HG03520 (cell line): Measurements from ENCODE around the gene RIT2.
"Not testable (repeated sequence)": the region's sequence is repeated elsewhere in the genome, so short reads cannot be mapped to it uniquely, and the experiment has no call there.

ENCODE experiments used
- ATAC-seq: cut with Tn5 transposase; IDR thresholded peaks from one replicate; pipeline ENCODE4 v1.9.1; 2021; ENCODE audit warnings: mild to moderate bottlenecking, moderate library complexity; ENCODE audit not compliant: unreplicated experiment

The RIT2 gene

DNA sequence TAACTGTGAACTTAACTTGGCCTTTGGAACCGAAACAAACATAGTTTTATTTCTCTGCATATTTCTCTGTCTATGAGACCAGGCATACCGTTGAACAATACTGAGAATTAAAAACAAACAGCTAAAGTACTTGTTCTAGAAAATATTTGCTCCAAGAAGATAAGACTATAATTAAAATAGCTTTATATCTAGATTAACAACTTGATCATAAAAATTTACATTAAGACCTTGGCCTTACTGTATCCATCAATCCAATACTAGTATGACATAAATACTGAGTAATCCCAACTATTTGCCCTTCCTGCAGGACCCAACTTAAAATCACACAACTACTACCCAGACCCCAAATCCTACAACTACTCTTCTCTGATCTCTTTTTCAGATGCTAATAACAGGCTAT is 260.9 kb downstream of the RIT2 start:
- ATAC-seq: no peak

GRCh38 chr18:42850174-42851083 is 265.1 kb downstream of the RIT2 start:
- ATAC-seq: no peak

GRCh38 chr18:42839408-42839807 is 276.1 kb downstream of the RIT2 start:
- no peak for ATAC-seq

DNA sequence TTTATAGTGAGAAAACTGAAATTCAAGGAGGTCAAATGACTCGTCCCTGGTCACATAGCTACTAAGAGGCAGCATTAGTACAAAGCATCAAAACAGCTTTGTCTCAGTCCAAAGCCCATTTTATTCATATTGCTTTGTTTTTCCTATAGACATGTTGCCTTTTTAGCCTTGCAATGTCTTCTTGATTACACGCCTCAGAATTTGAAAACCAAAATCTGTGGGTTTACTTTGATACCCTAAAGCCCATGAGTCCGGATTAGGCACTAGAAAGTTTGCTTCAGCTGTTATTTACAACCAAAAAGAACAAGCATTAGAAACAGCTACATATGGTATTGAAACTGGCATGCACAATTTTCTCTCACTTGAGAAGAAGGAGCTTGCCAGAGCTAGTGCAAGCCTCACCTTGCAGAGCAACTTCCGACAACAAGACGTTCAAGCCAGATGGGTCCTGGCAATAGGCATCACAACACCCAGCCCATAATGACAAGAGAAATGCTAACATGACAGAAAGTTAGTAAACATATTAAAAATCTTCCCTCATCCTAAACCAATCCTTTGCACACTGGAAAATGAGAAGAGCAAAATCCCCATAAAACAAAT is 276.8 kb downstream of the RIT2 start:
- ATAC-seq: no peak

DNA sequence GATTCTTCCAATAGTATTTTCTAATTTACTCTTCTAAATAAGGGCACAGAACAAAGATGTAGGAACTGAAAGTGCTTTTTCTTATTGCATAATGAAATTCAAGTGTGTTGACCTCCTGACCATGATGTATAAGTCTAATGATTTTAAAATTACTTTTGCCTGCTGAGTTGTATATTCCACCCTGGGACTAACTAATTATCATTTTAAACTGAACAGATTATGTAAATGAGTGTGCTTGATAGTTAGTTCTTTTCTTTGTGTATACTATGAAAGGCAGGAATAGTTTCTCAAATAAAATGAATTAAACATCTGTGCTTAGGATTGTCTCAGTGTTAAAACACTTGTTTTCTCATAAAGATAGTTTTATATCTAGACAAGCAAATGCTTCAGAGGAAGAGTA is 284.5 kb downstream of the RIT2 start:
- no peak for ATAC-seq

- no peak for ATAC-seq
Observed at GRCh38 chr18:42828881-42829280, 286.6 kb downstream of the RIT2 start.

- no peak for ATAC-seq
Observed at GRCh38 chr18:42824178-42824577, 291.3 kb downstream of the RIT2 start.

GRCh38 chr18:42822711-42823110 is 292.8 kb downstream of the RIT2 start:
- ATAC-seq: no peak

DNA sequence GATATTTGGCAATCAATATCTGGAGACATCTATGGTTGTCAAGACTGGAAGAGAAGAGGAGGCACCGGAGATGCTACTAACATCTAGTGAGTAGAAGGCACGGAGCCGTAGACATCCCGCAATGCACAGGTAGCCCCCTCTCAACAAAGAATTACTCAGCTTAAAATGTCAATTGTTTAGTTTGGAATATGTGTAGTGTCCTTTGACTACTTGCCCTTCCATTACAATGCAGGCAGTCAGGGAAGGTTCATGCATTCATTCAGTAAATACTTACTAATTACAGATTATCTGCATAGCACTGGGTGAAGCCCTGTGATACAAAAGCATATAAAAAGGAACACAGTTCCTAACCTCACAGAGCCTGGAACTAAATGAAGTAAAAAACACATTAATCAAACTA is 294.0 kb downstream of the RIT2 start:
- ATAC-seq: no peak

DNA sequence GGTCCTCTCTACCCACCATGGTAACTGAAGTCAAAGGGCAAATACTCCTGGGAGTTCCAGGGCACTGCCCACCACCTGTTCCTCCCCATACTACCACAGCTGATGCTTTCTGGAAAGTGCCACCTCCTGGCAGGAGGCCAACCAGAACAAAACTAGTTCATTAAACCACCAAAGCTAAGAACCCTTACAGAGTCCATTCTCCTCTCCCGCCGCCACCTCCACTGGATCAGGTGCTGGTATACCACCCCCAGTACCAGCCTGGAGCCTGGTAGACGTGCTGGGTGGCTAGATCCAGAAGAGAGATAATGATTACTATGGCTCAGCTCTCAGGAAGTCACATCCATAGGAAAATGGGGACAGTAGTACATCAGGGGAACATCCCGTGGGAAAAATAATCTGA is 300.9 kb downstream of the RIT2 start:
- no peak for ATAC-seq

GRCh38 chr18:42814184-42814583 is 301.3 kb downstream of the RIT2 start:
- ATAC-seq: no peak

GRCh38 chr18:42813570-42813969 is 301.9 kb downstream of the RIT2 start:
- no peak for ATAC-seq

GRCh38 chr18:42807887-42808286 is 307.6 kb downstream of the RIT2 start:
- ATAC-seq: no peak

- ATAC-seq: no peak
Observed at GRCh38 chr18:42801706-42802105, 313.8 kb downstream of the RIT2 start.

- ATAC-seq: no peak
Observed at GRCh38 chr18:42798606-42799170, 316.8 kb downstream of the RIT2 start.

DNA sequence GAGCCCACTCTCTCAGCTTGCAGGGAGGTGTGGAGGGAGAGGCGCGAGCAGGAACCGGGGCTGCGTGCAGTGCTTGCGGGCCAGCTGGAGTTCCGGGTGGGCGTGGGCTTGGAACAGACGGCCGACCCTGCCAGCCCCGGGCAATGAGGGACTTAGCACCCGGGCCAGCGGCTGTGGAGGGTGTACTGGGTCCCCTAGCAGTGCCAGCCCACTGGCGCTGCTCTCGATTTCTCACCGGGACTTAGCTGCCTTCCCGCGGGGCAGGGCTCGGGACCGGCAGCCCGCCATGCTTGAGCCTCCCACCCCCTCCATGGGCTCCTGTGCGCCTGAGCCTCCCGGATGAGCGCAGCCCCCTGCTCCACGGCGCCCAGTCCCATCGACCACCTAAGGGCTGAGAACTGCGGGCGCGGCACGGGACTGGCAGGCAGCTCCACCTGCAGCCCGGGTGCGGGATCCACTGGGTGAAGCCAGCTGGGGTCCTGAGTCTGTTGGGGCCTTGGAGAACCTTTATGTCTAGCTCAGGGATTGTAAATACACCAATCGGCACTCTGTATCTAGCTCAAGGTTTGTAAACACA is 320.2 kb downstream of the RIT2 start:
- ATAC-seq: not testable (repeated sequence)

GRCh38 chr18:42792731-42793130 is 322.8 kb downstream of the RIT2 start:
- ATAC-seq: no peak

DNA sequence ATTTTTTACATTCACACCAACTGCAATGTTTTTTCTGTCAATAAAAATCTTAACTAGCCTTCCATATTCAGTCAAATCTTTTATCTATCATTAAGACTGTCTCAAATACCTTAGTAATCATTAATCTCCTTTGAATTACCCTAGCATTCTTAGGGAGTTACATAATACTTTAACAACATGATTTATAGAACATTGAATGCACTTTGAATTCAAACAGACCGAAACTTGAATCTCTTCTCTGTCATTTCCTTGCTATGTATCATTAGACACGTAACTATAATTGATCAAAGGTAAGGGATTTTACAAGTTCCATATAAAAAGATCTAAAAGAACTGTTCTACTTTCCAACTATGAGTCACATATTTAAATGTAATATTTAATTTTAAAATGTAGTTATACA is 330.9 kb downstream of the RIT2 start:
- no peak for ATAC-seq

DNA sequence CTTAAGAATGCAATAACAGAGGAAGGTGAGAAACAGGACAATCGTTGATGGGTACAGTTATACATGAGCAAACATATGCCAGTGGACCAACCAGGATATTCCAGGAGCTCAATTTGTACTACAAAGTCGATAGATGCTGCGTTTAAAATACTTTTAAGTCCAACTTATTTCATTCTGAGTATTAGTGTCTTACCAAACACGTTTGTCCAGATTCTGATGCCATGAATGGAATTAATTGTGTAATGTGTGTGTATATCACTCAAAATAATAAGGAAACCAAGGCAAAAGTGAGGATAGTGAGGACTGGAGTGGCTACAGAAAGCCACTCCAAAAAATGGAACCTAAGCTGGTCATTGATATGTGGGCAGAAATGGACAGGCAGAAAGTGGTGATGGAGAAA is 332.6 kb downstream of the RIT2 start:
- ATAC-seq: no peak

DNA sequence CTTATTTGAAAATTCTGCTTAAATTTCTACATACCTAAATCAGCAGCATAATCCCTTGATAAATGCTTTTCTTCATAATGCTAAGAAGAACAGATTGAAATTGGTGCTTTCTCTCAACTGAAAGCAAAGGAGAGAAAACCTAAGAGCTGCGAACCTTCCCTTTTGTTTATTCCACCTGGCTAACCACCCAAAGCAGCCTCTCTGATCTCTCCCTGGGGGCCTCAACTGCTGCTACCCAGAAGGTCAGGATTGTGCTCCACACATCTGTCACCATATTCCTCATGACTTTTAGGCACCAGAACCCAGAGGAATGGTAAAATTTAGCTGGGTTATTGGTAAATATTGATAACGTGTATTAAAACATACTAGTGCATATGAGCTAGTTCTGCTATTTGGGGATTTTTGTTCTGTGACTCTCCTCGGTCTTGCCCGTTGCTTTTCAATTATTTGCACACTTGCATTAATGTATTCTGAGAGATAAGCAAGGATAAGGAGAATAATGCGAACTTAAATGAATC is 334.1 kb downstream of the RIT2 start:
- no peak for ATAC-seq

DNA sequence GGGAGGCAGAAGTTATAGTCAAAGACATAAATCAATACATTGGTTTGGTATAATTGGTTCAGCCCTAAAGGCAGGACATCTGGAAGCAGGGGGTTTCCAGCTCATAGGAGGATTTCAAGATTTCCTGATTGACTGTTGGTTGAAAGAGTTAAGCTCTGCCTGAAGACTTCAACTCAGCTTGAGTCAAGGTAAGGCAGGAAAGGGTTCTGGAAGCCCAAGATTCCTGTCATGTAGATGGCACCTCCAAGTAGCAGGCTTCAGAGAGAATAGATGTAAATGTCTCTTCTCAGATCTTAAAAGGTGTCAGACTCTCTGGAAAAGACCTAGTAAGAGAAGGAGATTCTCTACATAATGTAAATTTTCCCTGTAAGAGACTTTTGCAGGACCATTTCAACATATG is 335.3 kb downstream of the RIT2 start:
- ATAC-seq: no peak
